Measurements from ENCODE around the gene FHIT. TPM values are rescaled to one million over a fixed set of nuclear protein-coding genes. Genes with fewer than 3 reads are reported as not detected.

Gene FHIT
- total RNA-seq, 1 donor from 2014 or later: 1.3 TPM

GRCh38 chr3:60015032-60015705, 1236.1 kb downstream of the FHIT start:
- DNase-seq (ENCODE audit: low read depth, low spot score): no peak

DNA sequence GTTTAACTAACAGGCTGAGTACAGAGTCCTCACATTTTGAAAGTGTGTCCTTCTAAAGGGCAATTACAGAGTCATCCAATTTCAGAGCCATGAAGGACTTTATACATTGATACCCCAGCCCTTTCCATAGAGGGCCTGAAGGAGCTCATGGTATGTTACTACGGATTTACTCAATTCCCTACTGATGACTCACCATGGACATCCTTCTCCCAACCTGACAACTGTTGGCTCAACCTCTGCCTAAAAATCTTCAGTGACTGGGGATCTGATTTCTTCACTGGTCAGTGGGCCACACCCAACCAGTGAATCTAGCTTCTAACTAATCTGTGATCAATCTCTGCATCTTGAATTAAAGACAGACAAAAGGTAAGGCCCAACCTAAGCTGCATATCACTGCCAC, 1238.0 kb downstream of the FHIT start:
- no peak for DNase-seq (ENCODE audit: low read depth, low spot score)

GRCh38 chr3:60011218-60011617, 1240.0 kb downstream of the FHIT start:
- DNase-seq (ENCODE audit: low read depth, low spot score): no peak

GRCh38 chr3:60010781-60011180, 1240.5 kb downstream of the FHIT start:
- no peak for DNase-seq (ENCODE audit: low read depth, low spot score)

GRCh38 chr3:60009931-60010478, 1241.2 kb downstream of the FHIT start:
- no peak for DNase-seq (ENCODE audit: low read depth, low spot score)

DNA sequence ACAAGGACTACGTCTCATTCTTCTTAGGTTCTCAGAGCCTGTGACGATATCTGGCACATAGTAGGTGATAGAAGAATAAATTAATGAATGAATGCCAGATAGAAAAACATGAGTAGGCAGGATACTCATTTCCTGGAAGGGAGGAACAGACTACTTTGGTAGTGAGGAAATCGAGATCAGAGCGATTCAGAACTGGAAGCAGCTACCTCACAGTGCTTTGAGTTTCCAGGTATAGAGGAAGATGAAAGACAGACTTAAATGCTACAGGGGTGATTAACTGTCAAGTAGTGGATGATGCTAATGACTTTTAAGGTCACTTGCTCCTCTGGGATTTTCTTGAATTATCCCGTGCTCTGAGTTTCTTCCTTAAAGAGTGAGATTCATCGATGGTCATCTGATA, 1249.9 kb downstream of the FHIT start:
- DNase-seq (ENCODE audit: low read depth, low spot score): no peak

- DNase-seq (ENCODE audit: low read depth, low spot score): no peak
Observed at GRCh38 chr3:60000311-60001105, 1250.7 kb downstream of the FHIT start.

DNA sequence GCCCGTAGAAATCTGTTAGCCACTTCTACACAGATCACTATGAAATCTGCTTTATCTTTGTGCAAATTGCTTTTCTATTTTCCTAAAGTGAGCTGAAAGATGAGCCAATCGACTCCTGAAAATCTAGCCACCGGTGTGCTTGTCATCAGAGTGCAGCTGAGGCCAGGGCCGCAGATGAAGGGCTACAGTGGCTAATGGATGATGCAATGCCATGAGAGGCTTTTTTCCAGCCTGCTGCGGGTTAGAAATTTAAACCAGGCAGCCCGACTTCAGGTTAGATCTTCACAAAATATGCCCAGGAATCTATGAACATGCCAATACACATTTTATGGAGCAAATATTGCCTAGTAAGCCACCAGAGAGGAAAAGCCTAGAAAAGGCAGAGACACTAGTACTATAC, 1253.2 kb downstream of the FHIT start:
- no peak for DNase-seq (ENCODE audit: low read depth, low spot score)

GRCh38 chr3:59997583-59997982, 1253.7 kb downstream of the FHIT start:
- no peak for DNase-seq (ENCODE audit: low read depth, low spot score)

GRCh38 chr3:59996056-59996455, 1255.2 kb downstream of the FHIT start:
- DNase-seq (ENCODE audit: low read depth, low spot score): no peak

- no peak for DNase-seq (ENCODE audit: low read depth, low spot score)
Observed at GRCh38 chr3:59995563-59995962, 1255.7 kb downstream of the FHIT start.

DNA sequence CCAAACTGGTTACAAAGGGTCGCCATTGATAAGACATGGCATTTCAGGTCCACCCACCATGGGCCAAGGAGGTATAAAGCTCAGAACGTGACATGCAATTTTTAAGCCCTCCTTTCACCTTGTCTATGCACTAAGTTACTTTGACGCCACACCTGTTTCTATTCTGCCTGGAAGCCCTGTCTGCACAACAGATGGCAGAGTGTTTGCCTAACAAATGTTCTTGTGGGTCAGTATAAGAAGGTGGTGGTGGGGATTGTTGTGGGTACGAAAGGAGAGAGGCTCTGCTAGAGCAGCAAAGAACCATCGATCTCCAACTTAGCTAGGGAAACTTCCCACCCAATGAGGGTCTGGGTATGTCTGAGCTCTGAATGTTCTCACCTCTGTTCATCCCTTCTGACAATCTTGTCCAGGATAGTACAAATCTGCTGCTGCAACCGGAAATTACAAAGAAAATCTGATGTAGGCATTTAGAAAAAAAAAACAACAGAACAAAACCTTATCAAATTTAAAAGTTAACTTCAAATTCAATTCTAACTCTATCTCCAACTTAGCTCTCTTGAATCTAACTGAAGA, 1256.4 kb downstream of the FHIT start:
- no peak for DNase-seq (ENCODE audit: low read depth, low spot score)

- DNase-seq (ENCODE audit: low read depth, low spot score): no peak
Observed at GRCh38 chr3:59992578-59992977, 1258.7 kb downstream of the FHIT start.

- no peak for DNase-seq (ENCODE audit: low read depth, low spot score)
Observed at GRCh38 chr3:59990915-59991314, 1260.3 kb downstream of the FHIT start.

GRCh38 chr3:59982510-59982909, 1268.7 kb downstream of the FHIT start:
- no peak for DNase-seq (ENCODE audit: low read depth, low spot score)

DNA sequence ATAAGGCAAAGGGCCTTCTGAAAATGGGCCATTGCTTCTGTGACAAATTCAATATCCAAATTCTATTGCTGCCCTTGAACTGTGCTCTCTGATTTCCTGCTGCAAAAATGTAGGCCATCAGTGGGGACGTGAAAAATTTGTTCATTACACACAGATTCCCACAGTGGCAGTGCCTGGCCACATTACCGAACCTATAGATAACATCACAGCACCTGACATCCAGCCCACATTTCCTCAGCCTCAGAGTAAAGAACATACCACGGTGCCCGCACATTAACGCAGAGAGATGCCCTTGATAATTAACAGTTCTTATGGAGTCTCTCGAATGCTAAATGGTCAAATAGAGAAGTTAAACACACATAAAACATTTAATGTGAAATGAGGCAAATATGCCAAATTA, 1269.9 kb downstream of the FHIT start:
- no peak for DNase-seq (ENCODE audit: low read depth, low spot score)

DNA sequence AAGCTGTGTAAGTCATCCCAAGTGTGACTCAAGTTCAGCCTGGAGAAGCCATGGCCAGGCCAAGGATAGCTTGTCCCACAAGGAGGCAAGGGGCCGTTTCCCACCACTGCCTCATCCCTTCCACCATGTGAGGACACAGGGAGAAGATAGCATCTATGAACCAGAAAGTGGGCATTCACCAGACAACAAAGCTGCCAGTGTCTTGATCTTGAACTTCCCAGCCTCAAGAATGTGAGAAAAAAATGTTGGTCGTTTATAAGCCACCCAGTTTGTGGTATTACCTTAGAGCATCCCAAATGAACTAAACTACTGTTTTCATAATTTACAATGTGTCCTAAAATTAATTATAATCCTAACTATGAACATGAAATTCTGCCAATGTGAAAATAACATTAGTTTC, 1270.7 kb downstream of the FHIT start:
- no peak for DNase-seq (ENCODE audit: low read depth, low spot score)

GRCh38 chr3:59979542-59979941, 1271.7 kb downstream of the FHIT start:
- no peak for DNase-seq (ENCODE audit: low read depth, low spot score)

- DNase-seq (ENCODE audit: low read depth, low spot score): no peak
Observed at GRCh38 chr3:59978979-59979378, 1272.3 kb downstream of the FHIT start.

GRCh38 chr3:59970796-59971195, 1280.5 kb downstream of the FHIT start:
- DNase-seq (ENCODE audit: low read depth, low spot score): no peak

- DNase-seq (ENCODE audit: low read depth, low spot score): no peak
Observed at GRCh38 chr3:59970376-59970775, 1280.9 kb downstream of the FHIT start.

DNA sequence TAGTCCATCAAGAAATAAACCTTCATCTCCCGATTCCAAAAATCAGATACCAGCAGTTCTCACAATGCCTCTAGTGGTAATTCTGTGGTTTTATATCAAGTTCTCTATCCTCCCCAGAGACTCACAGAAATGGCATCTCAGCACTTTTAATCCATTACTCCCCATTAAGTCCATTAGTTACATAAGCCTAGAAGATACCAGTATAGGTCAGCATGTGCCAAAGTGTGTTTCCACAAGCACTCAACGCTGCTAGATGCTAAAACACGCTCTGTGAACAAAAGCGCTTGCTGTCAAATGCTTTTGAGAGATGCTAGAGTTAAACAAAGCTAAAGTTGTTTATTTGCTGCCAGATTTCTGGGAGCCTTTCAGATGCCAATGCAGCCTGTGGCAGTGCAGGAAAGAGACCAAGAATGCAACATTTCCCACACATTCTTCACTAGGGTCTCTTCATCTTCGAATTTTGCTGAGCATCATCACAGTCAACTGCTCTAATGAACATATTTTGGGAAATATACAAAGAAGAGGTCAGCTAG, 1282.7 kb downstream of the FHIT start:
- DNase-seq (ENCODE audit: low read depth, low spot score): no peak
